ENCODE measurements around the gene OR1C1.
"Not testable (repeated sequence)": the region's sequence is repeated elsewhere in the genome, so short reads cannot be mapped to it uniquely, and the experiment has no call there.

The OR1C1 gene, protein sequence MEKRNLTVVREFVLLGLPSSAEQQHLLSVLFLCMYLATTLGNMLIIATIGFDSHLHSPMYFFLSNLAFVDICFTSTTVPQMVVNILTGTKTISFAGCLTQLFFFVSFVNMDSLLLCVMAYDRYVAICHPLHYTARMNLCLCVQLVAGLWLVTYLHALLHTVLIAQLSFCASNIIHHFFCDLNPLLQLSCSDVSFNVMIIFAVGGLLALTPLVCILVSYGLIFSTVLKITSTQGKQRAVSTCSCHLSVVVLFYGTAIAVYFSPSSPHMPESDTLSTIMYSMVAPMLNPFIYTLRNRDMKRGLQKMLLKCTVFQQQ

DNA sequence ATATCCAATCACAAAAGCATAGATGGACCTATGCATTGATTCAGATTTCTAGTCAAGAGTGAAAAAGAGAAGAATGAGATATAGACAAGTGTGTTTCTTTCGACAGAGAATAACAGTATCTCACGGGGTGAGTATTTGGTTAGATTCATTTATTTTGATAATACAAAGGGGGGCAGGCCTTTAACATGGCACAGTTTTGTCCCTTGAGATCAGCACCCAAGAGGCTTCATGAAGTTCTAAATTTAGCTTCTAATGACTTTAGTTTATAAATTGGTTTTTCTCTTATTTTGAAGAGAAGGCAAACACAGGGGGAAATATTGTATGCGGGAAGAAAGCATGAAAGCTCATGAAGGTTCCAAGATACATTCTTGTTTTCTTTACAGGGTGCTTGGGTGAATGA, at the start of gene OR1C1:
OR1C1 (minus strand) TSS at position 101 of the 400 bp plus-strand sequence. CDS start 2,150 bp downstream, outside the sequence.
- DNase-seq: no peak

DNA sequence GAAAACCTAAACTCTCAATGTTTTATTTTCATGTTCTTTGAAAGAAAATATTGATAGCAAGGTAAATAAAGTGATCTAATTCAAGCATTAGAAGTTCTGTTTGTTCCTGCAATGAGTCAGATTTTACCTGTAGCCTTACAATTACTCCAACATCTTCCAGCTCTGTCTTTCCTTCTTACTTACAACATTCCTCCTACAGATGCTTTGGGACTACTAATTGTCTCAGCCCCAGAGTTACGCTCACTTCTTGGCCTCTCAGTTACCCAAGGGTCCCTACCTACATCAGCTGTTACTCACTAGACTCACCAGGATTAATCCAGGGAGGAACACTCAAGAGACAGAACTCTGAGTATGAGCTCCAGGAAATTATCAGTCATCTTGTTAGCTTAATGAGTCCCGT, 37.2 kb upstream of the OR1C1 start:
- no peak for DNase-seq

DNA sequence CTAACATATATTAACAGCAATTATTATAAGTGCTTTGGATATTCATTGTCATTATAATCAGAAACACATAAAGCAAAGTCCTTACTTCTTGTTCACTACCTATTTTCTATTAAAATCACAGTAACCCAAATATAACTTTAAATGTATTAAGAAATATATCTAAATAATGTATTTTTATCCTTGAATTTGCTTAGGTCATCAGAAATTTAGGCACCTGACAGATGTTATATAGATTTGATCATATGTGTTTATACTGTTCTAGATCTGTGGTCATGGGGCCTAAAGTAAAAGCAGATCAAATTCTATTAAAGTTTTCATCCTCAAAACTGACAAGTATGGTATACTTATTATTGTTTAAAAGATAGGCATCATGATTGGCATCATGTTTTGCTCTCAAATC, 9.2 kb upstream of the OR1C1 start:
- DNase-seq: no peak

DNA sequence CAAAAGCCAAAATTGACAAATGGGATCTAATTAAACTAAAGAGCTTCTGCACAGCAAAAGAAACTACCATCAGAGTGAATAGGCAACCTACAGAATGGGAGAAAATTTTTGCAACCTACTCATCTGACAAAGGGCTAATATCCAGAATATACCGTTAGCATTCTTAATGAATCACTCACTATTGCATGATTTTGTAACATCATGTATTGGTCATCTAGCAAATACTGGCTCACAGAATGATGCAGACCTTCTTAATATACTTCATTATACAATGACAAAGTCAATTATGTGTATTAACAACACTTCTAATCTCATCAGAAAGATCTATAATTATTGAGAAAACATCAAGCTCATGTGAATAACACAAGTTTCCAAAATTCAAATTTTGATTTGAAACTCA, 6.0 kb downstream of the OR1C1 start:
- not testable (repeated sequence) for DNase-seq

DNA sequence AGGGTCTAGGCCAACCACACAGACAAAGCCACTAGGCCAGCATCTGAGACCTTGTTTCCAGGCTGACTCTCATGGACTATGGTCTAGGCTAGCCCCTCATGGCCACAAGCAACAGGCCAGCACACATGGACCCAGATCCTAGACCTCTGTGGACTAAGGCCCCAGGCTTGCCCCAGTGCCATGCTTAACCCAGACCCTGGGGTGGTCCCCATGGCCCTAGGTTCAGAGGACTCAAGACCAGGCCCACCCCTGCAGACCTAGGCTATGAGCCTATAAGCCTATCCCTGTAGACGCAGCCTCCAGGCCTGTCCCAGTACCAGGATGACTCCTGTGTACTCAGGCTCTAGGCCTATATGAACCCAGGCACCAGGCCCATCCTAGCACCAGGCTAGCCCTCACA, 10.5 kb downstream of the OR1C1 start:
- no peak for DNase-seq

DNA sequence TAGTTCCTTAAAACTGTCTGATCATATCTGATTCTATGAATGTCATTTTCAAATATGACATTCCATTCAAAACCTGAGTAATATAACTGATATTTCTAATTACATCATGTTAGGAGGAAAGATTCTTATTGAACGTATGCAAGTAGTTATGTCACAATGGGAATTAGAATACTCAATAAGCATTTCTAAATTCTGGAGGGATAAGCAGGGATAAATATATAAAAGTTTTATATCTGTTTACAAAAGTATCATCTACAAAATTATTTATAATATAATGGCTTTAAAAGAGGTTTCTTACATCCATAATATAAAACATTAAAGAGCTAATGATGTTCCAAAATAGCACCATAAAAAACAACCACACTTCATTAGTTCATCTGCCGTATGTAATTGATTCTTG, 12.3 kb downstream of the OR1C1 start, which contains the start of gene OR14A2:
OR14A2 (minus strand) TSS at position 101 of the 400 bp plus-strand sequence.
- no peak for DNase-seq

DNA sequence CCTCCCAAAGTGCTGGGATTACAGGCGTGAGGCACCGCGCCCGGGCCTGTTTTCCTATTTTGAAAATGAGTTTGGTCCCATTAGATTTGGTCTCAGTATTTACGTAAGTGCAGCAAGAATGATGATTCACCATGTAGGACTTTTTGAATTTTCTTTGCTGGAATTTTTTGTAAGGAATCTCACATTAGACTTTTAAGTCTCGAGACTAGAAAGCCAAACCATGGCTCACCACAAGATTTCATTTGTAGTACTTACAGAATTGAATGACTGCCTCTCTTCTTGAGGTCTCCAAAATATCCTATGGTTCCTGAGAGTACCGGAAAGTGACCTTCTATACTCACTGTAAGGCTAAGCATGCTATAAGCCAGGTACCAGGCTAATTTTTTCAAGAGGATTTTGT, 12.7 kb downstream of the OR1C1 start:
- DNase-seq: no peak

DNA sequence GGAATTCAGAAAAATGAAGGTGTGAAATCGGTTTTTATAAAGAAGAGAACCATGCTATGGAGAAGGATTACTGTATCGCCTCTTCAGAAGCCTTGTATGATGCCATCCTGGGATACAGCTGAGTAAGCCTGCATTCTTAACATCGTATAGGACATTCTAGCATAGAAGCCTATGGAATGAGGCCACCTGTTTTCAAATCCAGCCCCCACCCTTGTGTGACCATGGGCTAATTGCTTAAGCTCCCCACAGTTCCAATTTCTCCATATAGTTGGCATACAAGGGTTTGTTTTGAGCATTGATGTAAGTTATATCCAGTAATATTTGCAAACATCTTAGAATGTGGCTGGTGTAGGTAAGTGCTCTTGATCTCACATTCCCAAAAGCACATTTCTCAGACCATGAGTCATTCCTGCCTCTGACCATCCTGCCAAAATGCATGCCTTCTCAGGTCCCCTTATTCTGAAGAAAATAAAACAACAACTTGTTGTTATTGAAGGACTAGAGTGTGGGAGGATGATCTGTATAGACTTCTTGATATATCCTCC, 13.9 kb downstream of the OR1C1 start:
- no peak for DNase-seq

DNA sequence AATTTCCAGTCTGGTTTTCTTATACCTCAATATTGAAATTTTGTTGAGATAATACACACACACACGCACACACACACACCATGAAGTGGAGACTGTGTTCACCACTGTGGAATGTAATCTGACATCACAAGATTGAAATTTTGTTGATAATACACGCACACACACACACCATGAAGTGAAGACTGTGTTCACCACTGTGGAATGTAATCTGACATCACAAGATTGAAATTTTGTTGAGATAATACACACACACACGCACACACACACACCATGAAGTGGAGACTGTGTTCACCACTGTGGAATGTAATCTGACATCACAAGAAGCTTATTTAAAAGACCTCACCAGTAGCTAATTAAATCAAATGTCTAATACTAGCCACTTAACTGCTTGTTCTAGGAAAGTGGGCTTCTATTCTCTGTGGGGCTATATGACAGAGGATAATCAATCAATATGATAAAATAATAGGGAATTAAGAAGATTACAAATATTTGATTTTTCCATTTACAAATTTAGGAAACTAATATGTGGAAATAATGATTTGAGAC, 18.1 kb downstream of the OR1C1 start:
- DNase-seq: not testable (repeated sequence)

DNA sequence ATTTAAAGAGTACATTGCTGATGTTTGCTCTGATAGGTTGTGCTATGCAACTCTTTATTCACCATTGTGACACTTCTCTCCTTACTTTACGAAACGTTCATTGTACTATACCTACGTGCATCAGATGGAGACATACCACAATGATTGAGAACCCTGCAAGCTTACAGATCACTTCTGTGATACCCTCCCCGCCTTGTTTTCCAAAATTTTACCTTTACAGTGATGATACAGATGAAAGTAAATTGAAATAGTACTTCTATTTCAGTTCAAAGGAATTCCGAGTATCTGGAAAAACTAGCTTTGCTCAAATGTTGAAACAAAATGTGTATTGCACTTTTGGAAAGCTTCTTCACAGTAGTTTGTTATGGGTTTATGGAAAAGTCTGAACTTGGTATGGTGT, 18.6 kb downstream of the OR1C1 start:
- no peak for DNase-seq

DNA sequence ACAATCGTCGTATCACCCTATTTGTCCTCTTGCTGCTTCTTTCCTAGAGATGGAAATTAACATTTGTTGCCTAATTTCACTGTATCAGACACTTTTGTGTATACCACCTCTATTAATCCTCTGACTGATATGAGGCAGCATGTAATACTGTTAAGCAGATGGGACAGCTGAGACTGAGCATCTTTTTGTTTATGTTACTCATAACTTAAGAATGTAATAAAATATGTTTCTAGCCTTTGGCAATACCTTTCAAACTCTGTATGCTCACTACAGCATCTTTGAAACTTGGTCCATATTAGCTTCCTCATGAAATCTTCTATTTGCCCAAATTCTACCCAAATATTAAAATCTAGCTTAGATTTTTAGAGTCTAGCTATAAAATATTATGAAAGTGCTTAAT, 19.6 kb downstream of the OR1C1 start:
- no peak for DNase-seq

DNA sequence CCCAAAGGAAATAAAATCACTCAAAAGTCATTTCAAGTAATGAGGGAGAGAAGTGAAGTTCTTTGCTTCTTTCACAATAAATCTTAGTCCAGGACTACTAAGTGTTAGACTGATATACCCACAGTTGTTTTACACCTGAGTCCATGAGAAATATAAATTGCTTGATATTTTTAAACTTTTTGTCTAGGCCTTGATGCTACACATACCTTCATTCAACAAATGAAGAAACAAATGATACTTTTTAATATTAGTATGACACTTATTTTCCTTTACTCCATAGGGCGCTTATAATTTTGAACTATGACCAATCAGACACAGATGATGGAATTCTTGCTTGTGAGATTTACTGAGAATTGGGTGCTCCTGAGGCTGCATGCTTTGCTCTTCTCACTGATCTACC, 22.0 kb downstream of the OR1C1 start, which contains the start of gene OR14K1:
OR14K1 (plus strand) TSS at position 301 of the 400 bp plus-strand sequence; CDS start at position 301, 0 bp downstream.
- no peak for DNase-seq

DNA sequence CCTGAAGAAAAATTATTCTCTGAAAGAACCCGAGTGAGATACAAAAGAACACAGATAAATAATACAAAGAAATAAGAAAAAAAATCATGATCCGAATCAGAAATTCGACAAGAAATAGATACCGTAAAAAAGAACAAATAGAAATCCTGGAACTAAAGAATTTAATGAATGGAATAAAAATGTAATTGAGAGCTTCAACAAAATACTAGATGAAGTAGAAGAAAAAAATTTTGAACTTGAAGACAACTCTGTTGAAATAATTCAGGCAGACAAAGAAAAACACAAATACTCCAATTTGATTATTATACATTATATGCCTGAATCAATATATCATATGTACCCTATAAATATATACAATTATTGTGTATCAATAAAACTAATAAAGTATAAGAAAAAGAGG, 39.1 kb downstream of the OR1C1 start:
- no peak for DNase-seq

DNA sequence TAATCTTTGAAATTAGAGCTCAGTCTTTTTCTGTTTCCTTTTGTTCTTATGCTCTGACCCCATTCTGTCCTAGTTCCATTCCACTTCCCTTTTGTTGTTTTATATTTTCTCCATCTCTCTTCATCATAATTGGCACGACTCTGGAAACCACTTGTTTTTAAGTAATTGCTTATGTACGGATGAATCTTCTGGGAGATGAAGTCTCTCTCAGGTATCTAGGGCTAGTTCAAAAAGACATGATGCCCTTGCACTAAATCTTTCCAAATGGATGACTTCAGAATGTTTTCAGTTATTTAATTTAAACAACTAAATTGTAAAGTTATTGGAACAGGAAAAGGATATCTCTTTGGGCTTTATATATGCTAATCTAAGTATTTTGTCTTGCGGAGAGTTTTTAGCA, 43.8 kb downstream of the OR1C1 start, which contains the start of gene OR6F1:
OR6F1 (minus strand) TSS at position 101 of the 400 bp plus-strand sequence. CDS start 3,891 bp downstream, outside the sequence.
- no peak for DNase-seq

DNA sequence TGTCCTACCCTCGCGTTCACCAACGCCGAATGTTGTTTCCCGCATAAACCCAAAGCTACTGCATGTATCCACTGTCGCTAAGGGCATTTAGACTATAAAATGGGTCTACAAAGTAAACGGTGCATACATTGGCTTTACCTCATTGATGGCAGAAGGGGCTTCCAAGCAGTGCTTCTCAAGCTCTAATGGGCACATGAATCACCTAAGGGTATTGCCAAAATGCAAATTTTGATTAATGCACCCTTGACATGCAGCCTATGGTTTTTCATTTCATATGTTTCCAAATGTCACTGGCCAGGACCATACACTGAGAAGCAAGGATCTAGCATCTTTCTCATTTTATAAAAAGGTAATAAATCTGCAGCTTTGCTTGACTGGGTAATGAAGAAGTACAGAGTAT, 46.6 kb downstream of the OR1C1 start:
- no peak for DNase-seq

DNA sequence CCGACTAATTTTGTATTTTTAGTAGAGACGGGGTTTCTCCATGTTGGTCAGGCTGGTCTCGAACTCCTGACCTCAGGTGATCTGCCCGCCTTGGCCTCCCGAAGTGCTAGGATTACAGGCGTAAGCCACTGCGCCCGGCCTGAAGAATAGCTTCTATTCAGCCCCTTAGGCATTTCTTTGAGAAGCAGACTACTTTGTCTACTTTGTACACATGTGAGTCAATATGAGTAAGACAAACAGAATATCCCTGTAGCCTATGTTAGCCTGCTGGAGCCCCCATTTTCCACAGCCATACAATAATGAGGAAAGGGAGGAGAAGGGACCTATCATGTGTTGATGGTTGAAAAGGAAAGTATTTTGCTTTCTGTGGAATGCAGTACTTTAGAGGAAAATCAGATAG, 49.7 kb downstream of the OR1C1 start:
- not testable (repeated sequence) for DNase-seq

Measured in CD4-positive, alpha-beta T cell treated with Interleukin-10 for 1 hour (primary cell).